Stimulated activated naive CD8-positive, alpha-beta T cell treated with anti-CD3 and anti-CD28 coated beads, Interleukin-15, amount 100 ng/mL, for 72 hours (primary cell): Measurements from ENCODE around the gene CPNE9.
A peak's percentile ranks its signal among the peaks of the same experiment; 100 is the strongest.

Source experiments
- ATAC-seq: fragments of 150-1000 bp; cut with Tn5 transposase; 2 replicates; pipeline ENCODE4 v1.10.0; 2021; ENCODE audit warnings: mild to moderate bottlenecking, moderate library complexity
- DNase-seq, 2 donors: peaks; one replicate each; pipeline ENCODE4 v3.0.0; 2021 to 2022
- H3K27ac Mint-ChIP-seq, 2 donors: one replicate each; pipeline ENCODE4 v1.8.0; 2022; ENCODE audit warnings: mild to moderate bottlenecking in 2 of 2, mixed read lengths in 2 of 2, moderate library complexity in 2 of 2
- H3K27me3 Mint-ChIP-seq: one replicate; pipeline ENCODE4 v1.8.0; 2022; ENCODE audit warnings: mixed read lengths
- H3K4me1 Mint-ChIP-seq: one replicate; pipeline ENCODE4 v1.8.0; 2022; ENCODE audit warnings: mild to moderate bottlenecking, mixed read lengths
- H3K4me3 Mint-ChIP-seq, 2 donors: one replicate each; pipeline ENCODE4 v1.8.0; 2022; ENCODE audit warnings: mild to moderate bottlenecking in 2 of 2, mixed read lengths in 2 of 2, moderate library complexity in 1 of 2
- H3K9me3 Mint-ChIP-seq, 2 donors: one replicate each; pipeline ENCODE4 v1.8.0; 2022; ENCODE audit warnings: mixed read lengths in 2 of 2

Gene CPNE9

GRCh38 chr3:9721700-9722060 lies 18.0 kb downstream of the CPNE9 start:
- Mint-ChIP-seq H3K4me3 (no peak overlapping the region), H3K27me3 (no peaks in the 10 kb centered on the region), H3K27ac (no peak overlapping the region), H3K9me3 (no peaks in the 10 kb centered on the region), H3K4me1 (peaks cover 1% of the 10 kb centered on the region)
- ATAC-seq = no peak
- no peak for DNase-seq

GRCh38 chr3:9725775-9726515 lies 22.3 kb downstream of the CPNE9 start:
- Mint-ChIP-seq H3K9me3 (no peaks in the 10 kb centered on the region), H3K4me3 (no peak overlapping the region), H3K4me1 (peaks cover 24% of the 10 kb centered on the region), H3K27ac (no peak overlapping the region), H3K27me3 (no peaks in the 10 kb centered on the region)
- DNase-seq (no peak), ATAC-seq (no peak)

- Mint-ChIP-seq H3K9me3 (no peaks in the 10 kb centered on the region), H3K4me1 (peaks cover 26% of the 10 kb centered on the region), H3K27ac (peak overlapping the region in 1 of 2 donors; percentile 14), H3K4me3 (peak overlapping the region; percentile 71 to 77), H3K27me3 (no peaks in the 10 kb centered on the region)
- peak; percentile 57 for ATAC-seq
- peak; percentile 68 to 78 for DNase-seq
Observed at GRCh38 chr3:9727041-9727595, 23.5 kb downstream of the CPNE9 start.

- ATAC-seq (no peak), DNase-seq (no peak)
- no peaks in the 10 kb centered on the region for H3K27me3 Mint-ChIP-seq
- no peak overlapping the region for H3K4me3 Mint-ChIP-seq
- H3K27ac Mint-ChIP-seq = peak overlapping the region; percentile 14 to 49
- no peaks in the 10 kb centered on the region for H3K9me3 Mint-ChIP-seq
- H3K4me1 Mint-ChIP-seq = peaks cover 32% of the 10 kb centered on the region
Observed at GRCh38 chr3:9727743-9728142, 24.1 kb downstream of the CPNE9 start.

- Mint-ChIP-seq H3K4me3 (no peak overlapping the region), H3K9me3 (no peaks in the 10 kb centered on the region), H3K27ac (no peak overlapping the region), H3K4me1 (peaks cover 49% of the 10 kb centered on the region), H3K27me3 (no peaks in the 10 kb centered on the region)
- DNase-seq (no peak), ATAC-seq (no peak)
Observed at GRCh38 chr3:9729419-9729818, 25.8 kb downstream of the CPNE9 start.

- Mint-ChIP-seq H3K4me1 (peaks cover 60% of the 10 kb centered on the region), H3K27me3 (no peaks in the 10 kb centered on the region)
Observed at GRCh38 chr3:9730657-9731205, 27.1 kb downstream of the CPNE9 start.

GRCh38 chr3:9731206-9732079 lies 27.8 kb downstream of the CPNE9 start, which contains the start of gene BRPF1:
Gene BRPF1, plus strand, starts transcription at chr3:9731735. Its CDS starts 2,406 bp downstream, at chr3:9734141.
- ATAC-seq = peak; percentile 95
- peak within 1 kb of the TSS; percentile 96 to 98 for H3K4me3 Mint-ChIP-seq
- peak; percentile 98 for DNase-seq
- H3K9me3 Mint-ChIP-seq = no peaks in the 10 kb centered on the region
- H3K4me1 Mint-ChIP-seq = peaks cover 66% of the 10 kb centered on the region
- H3K27me3 Mint-ChIP-seq = no peaks in the 10 kb centered on the region
- H3K27ac Mint-ChIP-seq = peak within 1 kb of the TSS; percentile 99 to 100

More at GRCh38 chr3:9730657-9731205, 27.1 kb downstream of the CPNE9 start:
- no peaks in the 10 kb centered on the region for H3K9me3 Mint-ChIP-seq
- peak overlapping the region in 1 of 2 donors; percentile 34 for H3K27ac Mint-ChIP-seq
- H3K4me3 Mint-ChIP-seq = peak overlapping the region; percentile 84 to 87
- DNase-seq (no peak), ATAC-seq (peak; percentile 44)

- H3K27me3 Mint-ChIP-seq = no peaks in the 10 kb centered on the region
- H3K27ac Mint-ChIP-seq = peak overlapping the region; percentile 91 to 98
- peak; percentile 44 to 64 for DNase-seq
- no peaks in the 10 kb centered on the region for H3K9me3 Mint-ChIP-seq
- peaks cover 67% of the 10 kb centered on the region for H3K4me1 Mint-ChIP-seq
- peak overlapping the region; percentile 96 to 98 for H3K4me3 Mint-ChIP-seq
- peak; percentile 18 for ATAC-seq
Observed at GRCh38 chr3:9732080-9732739, 28.6 kb downstream of the CPNE9 start.

GRCh38 chr3:9732740-9733115 lies 29.1 kb downstream of the CPNE9 start:
- peak overlapping the region; percentile 91 to 98 for H3K27ac Mint-ChIP-seq
- DNase-seq (no peak), ATAC-seq (no peak)
- H3K4me3 Mint-ChIP-seq = peak overlapping the region; percentile 96 to 98
- H3K9me3 Mint-ChIP-seq = no peaks in the 10 kb centered on the region
- no peaks in the 10 kb centered on the region for H3K27me3 Mint-ChIP-seq
- peaks cover 65% of the 10 kb centered on the region for H3K4me1 Mint-ChIP-seq

GRCh38 chr3:9736831-9737230 lies 33.2 kb downstream of the CPNE9 start:
- no peak for DNase-seq
- no peaks in the 10 kb centered on the region for H3K9me3 Mint-ChIP-seq
- H3K27ac Mint-ChIP-seq = peak overlapping the region in 1 of 2 donors; percentile 19
- ATAC-seq = no peak
- no peak overlapping the region for H3K4me3 Mint-ChIP-seq
- peaks cover 57% of the 10 kb centered on the region for H3K4me1 Mint-ChIP-seq
- H3K27me3 Mint-ChIP-seq = no peaks in the 10 kb centered on the region

GRCh38 chr3:9739181-9739580 lies 35.5 kb downstream of the CPNE9 start:
- DNase-seq = no peak
- no peak overlapping the region for H3K27ac Mint-ChIP-seq
- H3K9me3 Mint-ChIP-seq = no peaks in the 10 kb centered on the region
- no peak for ATAC-seq
- peaks cover 36% of the 10 kb centered on the region for H3K4me1 Mint-ChIP-seq
- H3K27me3 Mint-ChIP-seq = no peaks in the 10 kb centered on the region
- no peak overlapping the region for H3K4me3 Mint-ChIP-seq

- ATAC-seq (no peak), DNase-seq (no peak)
- Mint-ChIP-seq H3K27ac (no peak overlapping the region), H3K4me1 (peaks cover 31% of the 10 kb centered on the region), H3K27me3 (no peaks in the 10 kb centered on the region), H3K4me3 (no peak overlapping the region), H3K9me3 (no peaks in the 10 kb centered on the region)
Observed at GRCh38 chr3:9742560-9742959, 38.9 kb downstream of the CPNE9 start.

- DNase-seq (no peak), ATAC-seq (no peak)
- Mint-ChIP-seq H3K4me3 (no peak overlapping the region), H3K27me3 (no peaks in the 10 kb centered on the region), H3K27ac (peak overlapping the region in 1 of 2 donors; percentile 43), H3K9me3 (no peaks in the 10 kb centered on the region), H3K4me1 (peaks cover 32% of the 10 kb centered on the region)
Observed at GRCh38 chr3:9743548-9743947, 39.9 kb downstream of the CPNE9 start.

- H3K4me3 Mint-ChIP-seq = no peak overlapping the region
- H3K27me3 Mint-ChIP-seq = no peaks in the 10 kb centered on the region
- DNase-seq = no peak
- peaks cover 33% of the 10 kb centered on the region for H3K4me1 Mint-ChIP-seq
- H3K27ac Mint-ChIP-seq = no peak overlapping the region
- no peaks in the 10 kb centered on the region for H3K9me3 Mint-ChIP-seq
- no peak for ATAC-seq
Observed at GRCh38 chr3:9744162-9744561, 40.5 kb downstream of the CPNE9 start.

GRCh38 chr3:9745521-9745920 lies 41.9 kb downstream of the CPNE9 start:
- no peak overlapping the region for H3K27ac Mint-ChIP-seq
- no peak overlapping the region for H3K4me3 Mint-ChIP-seq
- peaks cover 44% of the 10 kb centered on the region for H3K4me1 Mint-ChIP-seq
- no peaks in the 10 kb centered on the region for H3K9me3 Mint-ChIP-seq
- DNase-seq = no peak
- no peak for ATAC-seq
- no peaks in the 10 kb centered on the region for H3K27me3 Mint-ChIP-seq
